ENCODE results near the gene RAPGEF4. TPM values are rescaled to one million over a fixed set of nuclear protein-coding genes. Genes with fewer than 3 reads are reported as not detected.

RAPGEF4 gene
- total RNA-seq, 1 donor from 2014 or later = 8.7 TPM

DNA sequence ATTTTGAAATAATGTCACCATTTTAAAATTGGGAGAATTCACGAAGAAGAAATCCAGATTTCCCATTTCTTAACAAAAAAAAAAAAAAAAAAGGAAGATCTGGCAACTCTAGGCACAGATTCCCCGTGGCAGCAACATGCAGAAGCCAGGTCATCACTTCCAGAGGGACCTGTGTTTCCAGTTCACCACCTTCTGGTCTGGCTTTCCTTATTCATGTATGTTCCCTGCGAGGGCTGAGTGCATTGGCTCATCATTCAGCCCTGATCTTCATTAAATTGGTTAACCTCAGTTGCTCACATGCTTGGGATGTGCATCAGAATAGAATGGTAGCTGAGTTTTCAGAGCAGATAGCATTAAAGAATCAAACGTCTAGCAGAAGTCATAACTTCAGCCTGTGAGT is 315.0 kb downstream of the RAPGEF4 start:
- no peaks in the 10 kb centered on the region for H3K4me1 Mint-ChIP-seq (ENCODE audit: low read depth, unreplicated experiment)
- no peak overlapping the region for H3K4me3 Mint-ChIP-seq (ENCODE audit: unreplicated experiment)
- TF ChIP-seq, protein P1, sequence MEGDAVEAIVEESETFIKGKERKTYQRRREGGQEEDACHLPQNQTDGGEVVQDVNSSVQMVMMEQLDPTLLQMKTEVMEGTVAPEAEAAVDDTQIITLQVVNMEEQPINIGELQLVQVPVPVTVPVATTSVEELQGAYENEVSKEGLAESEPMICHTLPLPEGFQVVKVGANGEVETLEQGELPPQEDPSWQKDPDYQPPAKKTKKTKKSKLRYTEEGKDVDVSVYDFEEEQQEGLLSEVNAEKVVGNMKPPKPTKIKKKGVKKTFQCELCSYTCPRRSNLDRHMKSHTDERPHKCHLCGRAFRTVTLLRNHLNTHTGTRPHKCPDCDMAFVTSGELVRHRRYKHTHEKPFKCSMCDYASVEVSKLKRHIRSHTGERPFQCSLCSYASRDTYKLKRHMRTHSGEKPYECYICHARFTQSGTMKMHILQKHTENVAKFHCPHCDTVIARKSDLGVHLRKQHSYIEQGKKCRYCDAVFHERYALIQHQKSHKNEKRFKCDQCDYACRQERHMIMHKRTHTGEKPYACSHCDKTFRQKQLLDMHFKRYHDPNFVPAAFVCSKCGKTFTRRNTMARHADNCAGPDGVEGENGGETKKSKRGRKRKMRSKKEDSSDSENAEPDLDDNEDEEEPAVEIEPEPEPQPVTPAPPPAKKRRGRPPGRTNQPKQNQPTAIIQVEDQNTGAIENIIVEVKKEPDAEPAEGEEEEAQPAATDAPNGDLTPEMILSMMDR (IDR thresholded peaks at IDR 0.05; ENCODE audit: partially characterized antibody, unreplicated experiment) = no peak
- no peaks in the 10 kb centered on the region for H3K27me3 Mint-ChIP-seq (ENCODE audit: unreplicated experiment)
- H3K9me3 Mint-ChIP-seq (ENCODE audit: unreplicated experiment) = no peaks in the 10 kb centered on the region
- H3K36me3 Mint-ChIP-seq (ENCODE audit: unreplicated experiment) = no peaks in the 10 kb centered on the region
- DNase-seq = no peak
- no peak overlapping the region for H3K27ac Mint-ChIP-seq (ENCODE audit: unreplicated experiment)

DNA sequence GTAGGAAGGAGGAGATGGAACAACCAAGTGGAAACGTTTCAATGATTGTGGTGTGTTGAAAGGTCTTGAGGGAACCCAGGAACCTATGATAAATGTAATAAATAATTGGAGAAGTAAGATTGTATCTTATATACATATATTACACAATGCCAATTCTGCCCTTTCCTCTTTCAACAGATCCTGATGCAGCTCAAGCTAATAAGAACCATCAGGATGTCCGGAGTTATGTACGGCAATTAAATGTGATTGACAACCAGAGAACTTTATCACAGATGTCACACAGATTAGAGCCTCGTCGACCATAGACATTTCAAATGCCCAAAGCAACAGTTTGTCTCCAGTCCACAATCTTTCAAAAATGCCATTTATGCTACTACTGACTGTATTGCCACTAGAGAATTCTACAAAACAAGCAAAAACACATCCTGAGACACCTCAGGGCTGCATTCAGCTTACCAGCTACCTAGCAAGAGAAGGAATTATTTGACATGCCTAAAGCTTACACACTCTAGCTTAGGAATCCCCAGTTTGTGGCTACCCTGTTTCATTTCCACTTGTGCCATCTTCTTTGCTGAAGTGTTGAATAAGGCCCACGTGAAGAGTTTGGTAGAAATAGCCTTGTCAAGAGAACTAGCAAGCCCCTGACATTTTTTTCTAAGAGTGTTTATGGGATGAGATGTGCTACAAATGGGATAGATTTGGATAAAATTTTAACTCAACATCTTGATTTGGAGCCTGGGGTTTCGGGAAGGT is 316.0 kb downstream of the RAPGEF4 start:
- no peaks in the 10 kb centered on the region for H3K4me1 Mint-ChIP-seq (ENCODE audit: low read depth, unreplicated experiment)
- no peak for DNase-seq

DNA sequence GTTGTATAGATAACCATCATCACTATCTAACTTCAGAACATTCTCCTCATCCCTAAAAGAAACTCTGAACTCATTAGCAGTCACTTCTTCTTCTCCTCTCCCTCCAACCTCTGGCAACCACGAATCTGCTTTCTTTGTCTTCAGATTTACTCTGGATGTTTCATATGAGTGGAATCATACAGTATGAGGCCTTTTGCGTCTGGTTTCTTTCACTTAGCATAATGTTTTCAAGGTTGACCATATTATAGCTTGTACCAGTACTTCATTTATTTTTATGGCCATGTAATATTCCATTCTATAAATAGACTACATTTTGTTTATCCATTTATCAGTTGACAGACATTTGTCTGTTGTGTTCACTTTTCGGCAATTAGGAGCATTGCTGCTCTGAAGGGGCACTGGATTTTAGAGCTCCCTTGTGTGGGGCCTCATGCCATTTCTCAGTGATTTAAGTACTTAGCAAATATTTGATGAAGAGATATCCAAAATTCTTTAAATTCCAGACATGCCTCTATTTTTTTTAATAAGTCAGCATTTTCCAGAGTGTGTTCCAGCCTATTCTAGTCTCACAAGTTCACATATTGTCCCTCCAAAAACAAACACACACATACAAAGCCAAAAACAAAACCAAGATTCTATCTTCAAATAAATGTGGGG is 317.5 kb downstream of the RAPGEF4 start:
- H3K4me1 Mint-ChIP-seq (ENCODE audit: low read depth, unreplicated experiment) = no peaks in the 10 kb centered on the region
- no peaks in the 10 kb centered on the region for H3K36me3 Mint-ChIP-seq (ENCODE audit: unreplicated experiment)
- no peak overlapping the region for H3K27ac Mint-ChIP-seq (ENCODE audit: unreplicated experiment)
- H3K27me3 Mint-ChIP-seq (ENCODE audit: unreplicated experiment) = no peaks in the 10 kb centered on the region
- H3K9me3 Mint-ChIP-seq (ENCODE audit: unreplicated experiment) = no peaks in the 10 kb centered on the region
- TF ChIP-seq, protein P1 (IDR thresholded peaks at IDR 0.05; ENCODE audit: partially characterized antibody, unreplicated experiment) = no peak
- no peak for DNase-seq
- H3K4me3 Mint-ChIP-seq (ENCODE audit: unreplicated experiment) = no peak overlapping the region

More for the DNA sequence above, 316.0 kb downstream of the RAPGEF4 start:
- TF ChIP-seq, protein P1 (IDR thresholded peaks at IDR 0.05; ENCODE audit: partially characterized antibody, unreplicated experiment) = no peak
- Mint-ChIP-seq H3K4me3 (ENCODE audit: unreplicated experiment) (no peak overlapping the region), H3K27me3 (ENCODE audit: unreplicated experiment) (no peaks in the 10 kb centered on the region), H3K27ac (ENCODE audit: unreplicated experiment) (no peak overlapping the region), H3K36me3 (ENCODE audit: unreplicated experiment) (no peaks in the 10 kb centered on the region), H3K9me3 (ENCODE audit: unreplicated experiment) (no peaks in the 10 kb centered on the region)

DNA sequence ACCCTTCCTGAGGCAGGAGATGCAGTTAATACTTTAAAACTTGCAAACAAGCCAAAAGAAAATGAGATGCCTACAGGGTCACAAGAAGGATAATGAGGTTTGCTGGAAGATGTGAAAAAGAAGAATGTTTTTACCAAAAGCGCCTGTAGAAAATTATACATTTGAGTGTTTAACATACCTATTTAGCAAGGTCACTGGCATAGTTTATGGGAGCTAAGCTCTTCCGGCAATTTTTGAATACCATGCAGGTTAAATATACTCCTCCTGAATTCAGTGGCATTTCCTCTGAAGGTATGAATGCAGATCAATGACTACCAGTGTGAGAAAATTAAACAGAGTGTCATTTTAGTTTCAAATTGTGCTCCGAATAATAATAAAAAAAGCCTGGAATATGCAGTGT is 318.8 kb downstream of the RAPGEF4 start:
- no peaks in the 10 kb centered on the region for H3K36me3 Mint-ChIP-seq (ENCODE audit: unreplicated experiment)
- no peaks in the 10 kb centered on the region for H3K27me3 Mint-ChIP-seq (ENCODE audit: unreplicated experiment)
- no peak overlapping the region for H3K27ac Mint-ChIP-seq (ENCODE audit: unreplicated experiment)
- no peaks in the 10 kb centered on the region for H3K9me3 Mint-ChIP-seq (ENCODE audit: unreplicated experiment)
- no peak overlapping the region for H3K4me3 Mint-ChIP-seq (ENCODE audit: unreplicated experiment)
- TF ChIP-seq, protein P1 (IDR thresholded peaks at IDR 0.05; ENCODE audit: partially characterized antibody, unreplicated experiment) = no peak
- H3K4me1 Mint-ChIP-seq (ENCODE audit: low read depth, unreplicated experiment) = no peaks in the 10 kb centered on the region
- DNase-seq = no peak

All from glutamatergic neuron (in vitro differentiated cells).